Gastroesophageal sphincter (tissue), 4 donors: Measurements from ENCODE around the gene LDB2. TPM values are rescaled to one million over a fixed set of nuclear protein-coding genes. Genes with fewer than 3 reads are reported as not detected.
"Not testable (repeated sequence)": the region's sequence is repeated elsewhere in the genome, so short reads cannot be mapped to it uniquely, and the experiment has no call there.

Experiments
- ATAC-seq: fragments of 150-250 bp; one replicate; pipeline ENCODE4 v1.9.1; 2016; ENCODE audit warnings: mild to moderate bottlenecking, moderate library complexity
- H3K27ac ChIP-seq, 4 donors: fragments of 200-600 bp; sonication (generic) in 3 of 4; 1 replicate in 3 of 4; 2 replicates in 1 of 4; pipeline ENCODE4 v1.5.1; 2016 to 2019
- H3K27me3 ChIP-seq: fragments of 200-600 bp; sonication (generic); one replicate; pipeline ENCODE4 v1.5.1; 2019
- H3K36me3 ChIP-seq, 2 donors: fragments of 200-600 bp; sonication (generic); one replicate each; pipeline ENCODE4 v1.5.1; 2019; ENCODE audit warnings: control low read depth in 1 of 2
- H3K4me1 ChIP-seq, 3 donors: fragments of 200-600 bp; sonication (generic); 1 replicate in 2 of 3; 2 replicates in 1 of 3; pipeline ENCODE4 v1.5.1; 2016 to 2019; ENCODE audit warnings: control low read depth in 2 of 3
- H3K4me3 ChIP-seq, 2 donors: fragments of 200-600 bp; sonication (generic); one replicate each; pipeline ENCODE4 v1.5.1; 2019; ENCODE audit warnings: mild to moderate bottlenecking in 1 of 2, moderate library complexity in 1 of 2
- H3K9me3 ChIP-seq, 3 donors: fragments of 200-600 bp; sonication (generic); one replicate each; pipeline ENCODE4 v1.5.1; 2017 to 2019; ENCODE audit warnings: control low read depth in 2 of 3
- CTCF ChIP-seq, 4 experiments: fragments of 200-600 bp in 2 of 4; fragments of 450-650 bp in 2 of 4; sonication (generic) in 1 of 4; IDR thresholded peaks; one replicate each; pipeline ENCODE4 v1.5.1; 2017 to 2019; ENCODE audit warnings: antibody characterized with exemption in 4 of 4, mild to moderate bottlenecking in 2 of 4, moderate library complexity in 2 of 4
- EP300 ChIP-seq: sonication (generic); formaldehyde crosslinking; IDR thresholded peaks from one replicate; pipeline ENCODE4 v1.6.1; 2017; ENCODE audit warnings: antibody characterized with exemption, mild to moderate bottlenecking
- POLR2A ChIP-seq, 2 donors: fragments of 450-650 bp; IDR thresholded peaks; one replicate each; pipeline ENCODE4 v1.6.1; 2017; ENCODE audit warnings: antibody characterized with exemption in 2 of 2, mild to moderate bottlenecking in 2 of 2, moderate library complexity in 1 of 2
- POLR2AphosphoS5 ChIP-seq: sonication (generic); formaldehyde crosslinking; IDR thresholded peaks from one replicate; pipeline ENCODE4 v1.6.1; 2017; ENCODE audit warnings: antibody characterized with exemption
- WGBS, 2 donors: methylation state at CpG; one replicate each; pipeline ENCODE4 v1.1.5; 2018; ENCODE audit warnings: low coverage in 1 of 2; 5-methylcytosine and 5-hydroxymethylcytosine counted together
- total RNA-seq, 4 donors: library from RNA; depleted of rRNA; stranded (reverse); fragments of >200 nt; gene quantifications; one replicate each; pipeline ENCODE4 v1.1.0, GENCODE V29; 2016

LDB2 gene
- total RNA-seq, 4 donors from 2014 or later, result 23.6 to 29.6 (median 28.3) TPM

- Histone ChIP-seq H3K36me3 (no peaks in the 10 kb centered on the region), H3K27me3 (no peaks in the 10 kb centered on the region), H3K9me3 (no peaks in the 10 kb centered on the region), H3K4me3 (no peak overlapping the region), H3K4me1 (peaks cover 0 to 7% (median 0%) of the 10 kb centered on the region in 3 donors), H3K27ac (no peak overlapping the region)
- TF ChIP-seq POLR2A (IDR thresholded peaks at IDR 0.05) (no peak), CTCF (IDR thresholded peaks at IDR 0.05) (no peak), EP300 (no peak), POLR2AphosphoS5 (no peak)
- 47 to 60% methylated on average over 1 of the region's 1 CpG for WGBS, 2 donors
- peak; percentile 57 for ATAC-seq
Observed at GRCh38 chr4:16641971-16642370, 256.5 kb downstream of the LDB2 start.

- H3K27ac ChIP-seq, result no peak overlapping the region
- H3K27me3 ChIP-seq, result no peaks in the 10 kb centered on the region
- ATAC-seq, result no peak
- H3K4me3 ChIP-seq, result no peak overlapping the region
- H3K9me3 ChIP-seq, result peaks cover 0 to 5% (median 0%) of the 10 kb centered on the region in 3 donors
- no peak for TF ChIP-seq POLR2A (IDR thresholded peaks at IDR 0.05)
- TF ChIP-seq CTCF (IDR thresholded peaks at IDR 0.05), result no peak
- no peak for TF ChIP-seq EP300
- H3K4me1 ChIP-seq, result peaks cover 0 to 6% (median 0%) of the 10 kb centered on the region in 3 donors
- WGBS, 2 donors, result 40 to 82% methylated on average over 3 of the region's 4 CpGs
- no peaks in the 10 kb centered on the region for H3K36me3 ChIP-seq
Observed at GRCh38 chr4:16636912-16637630, 261.4 kb downstream of the LDB2 start.

- H3K9me3 ChIP-seq, result peaks cover 0 to 5% (median 0%) of the 10 kb centered on the region in 3 donors
- no peaks in the 10 kb centered on the region for H3K27me3 ChIP-seq
- no peak overlapping the region for H3K4me3 ChIP-seq
- H3K4me1 ChIP-seq, result no peaks in the 10 kb centered on the region
- no peak overlapping the region for H3K27ac ChIP-seq
- TF ChIP-seq POLR2A (IDR thresholded peaks at IDR 0.05), result no peak
- no peak for TF ChIP-seq CTCF (IDR thresholded peaks at IDR 0.05)
- no peak for TF ChIP-seq POLR2AphosphoS5
- no peak for TF ChIP-seq EP300
- ATAC-seq, result no peak
- no peaks in the 10 kb centered on the region for H3K36me3 ChIP-seq
- WGBS, 2 donors, result 100% methylated on average over 2 of the region's 2 CpGs; no CpG with 5 or more reads in 1 of the 2 donors
Observed at GRCh38 chr4:16636304-16636703, 262.1 kb downstream of the LDB2 start.

DNA sequence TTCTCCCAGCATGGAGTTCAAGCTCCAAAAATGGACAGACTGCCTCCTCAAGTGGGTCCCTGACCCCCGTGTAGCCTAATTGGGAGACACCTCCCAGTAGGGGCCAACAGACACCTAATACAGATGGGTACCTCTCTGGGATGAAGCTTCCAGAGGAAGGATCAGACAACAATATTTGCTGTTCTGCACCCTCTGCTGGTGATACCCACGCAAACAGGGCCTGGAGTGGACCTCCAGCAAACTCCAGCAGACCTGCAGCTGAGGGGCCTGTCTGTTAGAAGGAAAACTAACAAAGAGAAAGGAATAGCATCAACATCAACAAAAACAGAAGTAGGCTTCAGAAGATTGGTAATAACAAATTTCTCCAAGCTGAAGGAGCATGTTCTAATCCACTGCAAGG, 269.2 kb downstream of the LDB2 start:
- H3K36me3 ChIP-seq, H3K4me3 ChIP-seq, ATAC-seq, H3K27me3 ChIP-seq, H3K9me3 ChIP-seq, H3K27ac ChIP-seq, H3K4me1 ChIP-seq: not testable (repeated sequence)
- WGBS, 2 donors, result no CpG with 5 or more reads among the region's 2 CpGs

- 80 to 100% methylated on average over 1 to 2 of the region's 4 CpGs for WGBS, 2 donors
- not testable (repeated sequence) for H3K27ac ChIP-seq, H3K4me3 ChIP-seq, ATAC-seq, H3K4me1 ChIP-seq, H3K27me3 ChIP-seq, H3K36me3 ChIP-seq, H3K9me3 ChIP-seq
Observed at GRCh38 chr4:16628835-16629234, 269.6 kb downstream of the LDB2 start.

- H3K36me3 ChIP-seq, result no peaks in the 10 kb centered on the region
- no peak overlapping the region for H3K4me3 ChIP-seq
- ATAC-seq, result peak; percentile 63
- TF ChIP-seq POLR2A (IDR thresholded peaks at IDR 0.05) (no peak), EP300 (no peak), POLR2AphosphoS5 (no peak), CTCF (IDR thresholded peaks at IDR 0.05) (no peak)
- peak overlapping the region in 1 of 4 donors; percentile 5 for H3K27ac ChIP-seq
- no peaks in the 10 kb centered on the region for H3K27me3 ChIP-seq
- no peaks in the 10 kb centered on the region for H3K4me1 ChIP-seq
- 57 to 91% methylated on average over 3 to 5 of the region's 6 CpGs for WGBS, 2 donors
- H3K9me3 ChIP-seq, result no peaks in the 10 kb centered on the region
Observed at GRCh38 chr4:16627999-16628398, 270.4 kb downstream of the LDB2 start.
